BLaER1 treated with 17β-estradiol and CSF1 and Interleukin-3, amounts not matched to agents 10 nM and 100 nM (cell line): Measurements from ENCODE around the gene MTPN.

Experiments used
- H3K27ac ChIP-seq, 11 experiments: shearing (Covaris generic); formaldehyde crosslinking; 2 replicates each; pipeline ENCODE4 v1.8.1; 2022
- H3K27me3 ChIP-seq, 11 experiments: shearing (Covaris generic); formaldehyde crosslinking; 2 replicates each; pipeline ENCODE4 v1.8.1; 2022
- H3K36me3 ChIP-seq, 11 experiments: shearing (Covaris generic); formaldehyde crosslinking; 2 replicates each; pipeline ENCODE4 v1.8.1; 2022
- H3K4me1 ChIP-seq, 10 experiments: shearing (Covaris generic); formaldehyde crosslinking; 2 replicates each; pipeline ENCODE4 v1.8.1; 2022
- H3K4me2 ChIP-seq, 11 experiments: shearing (Covaris generic); formaldehyde crosslinking; 2 replicates each; pipeline ENCODE4 v1.8.1; 2022
- H3K4me3 ChIP-seq, 10 experiments: shearing (Covaris generic); formaldehyde crosslinking; 2 replicates each; pipeline ENCODE4 v1.8.1; 2022
- H3K9ac ChIP-seq, 11 experiments: shearing (Covaris generic); formaldehyde crosslinking; 2 replicates each; pipeline ENCODE4 v1.8.1; 2022
- H3K9me3 ChIP-seq, 11 experiments: shearing (Covaris generic); formaldehyde crosslinking; replicated peaks in 1 of 11; 2 replicates each; pipeline ENCODE4 v1.8.1; 2022
- H4K20me1 ChIP-seq, 11 experiments: shearing (Covaris generic); formaldehyde crosslinking; 2 replicates each; pipeline ENCODE4 v1.8.1; 2022
- Cebpa-rat ChIP-seq, 11 experiments: shearing (Covaris generic); IDR thresholded peaks; 2 replicates each; pipeline ENCODE4 v1.8.1; 2022

The MTPN gene

DNA sequence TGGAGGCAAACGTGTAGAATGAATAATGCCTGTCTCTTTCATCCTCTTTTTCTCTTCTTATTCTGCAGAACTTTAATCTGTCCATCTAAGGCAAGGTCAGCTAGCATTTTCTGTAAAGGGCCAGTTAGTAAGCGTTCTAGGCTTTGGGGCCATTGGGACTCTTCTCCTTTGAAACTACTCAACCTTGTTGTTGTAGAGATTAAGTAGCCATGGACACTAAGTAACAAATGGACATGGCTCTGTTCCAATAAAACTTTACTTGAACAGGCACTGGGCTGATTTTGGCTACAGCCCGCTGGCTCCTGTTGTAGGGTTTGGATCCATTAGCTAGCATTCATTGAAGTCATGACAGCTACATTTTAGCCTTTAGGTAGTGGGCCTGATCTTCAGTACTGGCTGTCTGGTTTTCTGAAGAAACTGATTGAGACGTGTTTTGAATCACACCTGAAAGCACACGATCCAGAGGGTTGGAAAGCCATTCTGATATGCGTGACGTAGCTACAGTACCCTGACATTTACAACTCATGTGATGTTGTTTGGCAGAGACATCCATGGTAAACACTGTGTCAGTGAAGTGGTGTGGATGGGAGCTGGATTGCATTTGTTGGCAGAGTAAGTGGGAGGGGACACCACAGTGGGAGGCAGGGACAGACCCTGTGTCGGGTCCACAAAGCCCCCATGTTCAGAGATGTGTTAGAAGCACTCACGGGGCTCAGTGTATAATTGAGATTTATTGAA, 92.5 kb downstream of the MTPN start:
- Histone ChIP-seq H4K20me1 (no peaks in the 10 kb centered on the region), H3K9ac (no peak overlapping the region), H3K4me1 (no peaks in the 10 kb centered on the region), H3K9me3 (no peaks in the 10 kb centered on the region), H3K4me2 (no peak overlapping the region), H3K27me3 (no peaks in the 10 kb centered on the region), H3K27ac (no peak overlapping the region), H3K4me3 (no peak overlapping the region), H3K36me3 (no peaks in the 10 kb centered on the region)
- no peak for TF ChIP-seq Cebpa-rat (IDR thresholded peaks at IDR 0.05)

DNA sequence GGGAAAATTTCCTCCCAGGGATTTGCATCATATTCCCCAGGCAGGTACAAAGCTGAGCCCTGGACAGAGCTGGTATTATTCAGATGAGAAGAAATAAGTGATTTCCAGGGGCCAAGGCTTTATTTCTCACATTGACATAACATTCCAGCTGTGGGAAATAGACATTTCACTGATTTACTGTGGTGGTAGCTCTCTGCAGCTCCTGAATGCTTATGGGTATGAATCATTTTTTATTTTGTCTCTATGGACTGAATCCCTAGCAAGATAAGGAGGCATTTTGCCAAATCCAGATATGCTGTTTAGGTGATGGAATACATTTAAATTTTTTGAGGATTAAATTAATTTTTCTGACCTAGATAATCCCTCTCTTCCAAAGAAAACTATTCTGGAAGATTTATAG, 97.9 kb downstream of the MTPN start:
- Histone ChIP-seq H4K20me1 (no peaks in the 10 kb centered on the region), H3K27ac (no peak overlapping the region), H3K36me3 (no peaks in the 10 kb centered on the region), H3K4me3 (no peak overlapping the region), H3K4me1 (no peaks in the 10 kb centered on the region), H3K27me3 (no peaks in the 10 kb centered on the region), H3K4me2 (no peak overlapping the region), H3K9me3 (no peaks in the 10 kb centered on the region), H3K9ac (no peak overlapping the region)
- no peak for TF ChIP-seq Cebpa-rat (IDR thresholded peaks at IDR 0.05)

DNA sequence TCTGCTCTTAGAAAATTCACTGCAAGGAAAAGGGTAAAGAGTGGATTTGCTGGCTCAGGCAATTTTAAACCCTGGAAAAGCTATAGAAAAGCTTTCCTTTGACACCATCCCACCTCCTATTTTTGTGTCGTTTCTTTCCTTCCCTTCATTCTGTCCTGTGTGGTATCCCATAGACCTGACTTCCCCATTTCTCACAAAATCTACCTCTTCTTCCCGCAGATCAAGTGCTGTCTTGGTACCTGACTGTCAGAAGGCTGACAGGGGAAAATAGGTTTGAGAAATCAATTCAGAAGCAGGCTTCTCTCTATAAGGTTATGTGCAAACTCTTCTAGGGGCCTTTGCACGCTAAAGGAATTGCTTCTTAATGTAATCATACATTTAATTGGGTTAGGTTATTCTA, 98.9 kb downstream of the MTPN start:
- Histone ChIP-seq H3K27ac (no peak overlapping the region), H3K27me3 (no peaks in the 10 kb centered on the region), H4K20me1 (no peaks in the 10 kb centered on the region), H3K9ac (no peak overlapping the region), H3K9me3 (no peaks in the 10 kb centered on the region), H3K4me3 (no peak overlapping the region), H3K4me2 (no peak overlapping the region), H3K4me1 (no peaks in the 10 kb centered on the region), H3K36me3 (no peaks in the 10 kb centered on the region)
- no peak for TF ChIP-seq Cebpa-rat (IDR thresholded peaks at IDR 0.05)

DNA sequence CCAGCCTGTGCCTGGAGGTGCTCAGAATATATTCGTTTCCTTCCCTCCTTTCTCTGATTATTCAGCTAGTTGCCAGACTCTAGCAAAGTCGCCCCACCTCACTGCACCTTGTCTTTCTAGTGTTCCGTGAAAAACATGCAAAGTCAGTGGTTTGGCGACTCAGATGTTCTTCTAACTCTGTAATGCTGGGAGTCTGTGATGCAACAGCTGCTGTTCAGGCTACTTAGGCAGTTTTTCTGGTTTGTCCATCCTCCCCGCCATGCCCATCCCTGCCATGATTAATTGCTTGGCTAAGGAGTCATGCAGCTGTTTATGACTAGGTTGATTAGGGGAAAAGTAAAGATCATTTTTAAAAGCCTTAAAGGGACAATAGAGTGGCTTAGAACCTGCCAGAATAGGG, 99.4 kb downstream of the MTPN start:
- no peaks in the 10 kb centered on the region for H3K27me3 ChIP-seq

More for the DNA sequence above, 99.4 kb downstream of the MTPN start:
- Histone ChIP-seq H3K4me2 (no peak overlapping the region), H3K36me3 (no peaks in the 10 kb centered on the region), H3K27ac (no peak overlapping the region), H3K9ac (no peak overlapping the region), H3K4me1 (no peaks in the 10 kb centered on the region), H4K20me1 (no peaks in the 10 kb centered on the region), H3K4me3 (no peak overlapping the region), H3K9me3 (no peaks in the 10 kb centered on the region)
- no peak for TF ChIP-seq Cebpa-rat (IDR thresholded peaks at IDR 0.05)
